Kidney (tissue), 14 donors: ENCODE data around the gene RBMS3. TPM values are rescaled to one million over a fixed set of nuclear protein-coding genes. Genes with fewer than 3 reads are reported as not detected.
A peak's percentile ranks its signal among the peaks of the same experiment; 100 is the strongest.

Source experiments
- DNase-seq, 5 donors: peaks; one replicate each; pipeline ENCODE4 v3.0.0-alpha.2; 2013 to 2020
- FAIRE-seq: peaks from 2 replicates; lab custom pipeline; 2012; peaks lifted over from hg19 to GRCh38; lab: Jason Lieb, UNC
- H3K27ac ChIP-seq, 2 donors: one replicate each; pipeline ENCODE4 v1.7.0; 2013; ENCODE audit warnings: low read depth in 2 of 2, low read length in 2 of 2, inconsistent platforms in 1 of 2
- H3K27me3 ChIP-seq: one replicate; pipeline ENCODE4 v1.7.1; 2013; ENCODE audit warnings: low read length, inconsistent platforms; ENCODE audit not compliant: control insufficient read depth, insufficient read depth
- H3K36me3 ChIP-seq, 3 donors: one replicate each; pipeline versions ENCODE4 v1.7.0 to v1.7.1; 2013; ENCODE audit warnings: low read length in 3 of 3, control low read depth in 1 of 3, inconsistent platforms in 1 of 3; ENCODE audit not compliant: insufficient read depth in 3 of 3, control insufficient read depth in 2 of 3
- H3K4me1 ChIP-seq, 3 donors: one replicate each; pipeline versions ENCODE4 v1.7.0 to v1.7.1; 2013; ENCODE audit warnings: low read length in 3 of 3, inconsistent platforms in 1 of 3, low read depth in 1 of 3; ENCODE audit not compliant: control insufficient read depth in 2 of 3, insufficient read depth in 2 of 3
- H3K4me3 ChIP-seq, 3 donors: one replicate each; pipeline versions ENCODE4 v1.7.0 to v1.8.1; 2013; ENCODE audit warnings: low read length in 3 of 3, control low read depth in 1 of 3, inconsistent platforms in 1 of 3
- H3K9ac ChIP-seq, 3 donors: one replicate each; pipeline versions ENCODE4 v1.7.0 to v1.7.1; 2013; ENCODE audit warnings: low read length in 3 of 3, control low read depth in 1 of 3, inconsistent platforms in 1 of 3
- H3K9me3 ChIP-seq, 3 donors: one replicate each; pipeline versions ENCODE4 v1.7.0 to v1.7.1; 2013; ENCODE audit warnings: low read length in 3 of 3, control low read depth in 1 of 3, inconsistent platforms in 1 of 3; ENCODE audit not compliant: control insufficient read depth in 2 of 3, insufficient read depth in 1 of 3
- CTCF ChIP-seq: IDR thresholded peaks from 3 replicates; pipeline ENCODE4 v1.5.1; 2012; ENCODE audit warnings: mild to moderate bottlenecking, moderate library complexity, borderline replicate concordance; ENCODE audit not compliant: insufficient read depth; ENCODE audit errors: extremely low read depth
- intact Hi-C: fragments of 100-400 bp; cut with DNase I; formaldehyde crosslinking; loops from one replicate; pipeline ENCODE4 v1.11.1; 2022
- polyA plus RNA-seq: library from polyadenylated mRNA; stranded (reverse); fragments of 350-450 nt; fragmentation: Illumina TruSeq; extraction: RNeasy Lipid Tissue Mini Kit (QIAGEN cat#74804); gene quantifications from one replicate; pipeline ENCODE4 v1.2.3, GENCODE V29; 2014; ENCODE audit warnings: low read depth, low replicate concordance; ENCODE audit not compliant: insufficient read depth
- total RNA-seq: library from RNA; stranded (reverse); fragmentation: NEBNext Ultra II Directional; extraction: Animal tissue kit (Norgen Biotek cat#: 25700); gene quantifications from one replicate; pipeline ENCODE4 v1.2.1, GENCODE V29; 2021
- donor health status: control.
- donor health status: control.
- donor health status: control.
- donor health status: control.
- donor health status: control.
- donor health status: DM: yes; HTN: yes; CAD: no.
- donor health status: Normal renal cell carcinoma (clear cell type).

The RBMS3 gene
- total and polyA plus RNA-seq, 2 donors from 2014 or later = 3.2 to 48.8 TPM

- Histone ChIP-seq H3K4me3 (no peak overlapping the region), H3K9ac (no peak overlapping the region), H3K9me3 (no peaks in the 10 kb centered on the region), H3K27ac (no peak overlapping the region), H3K36me3 (no peaks in the 10 kb centered on the region), H3K4me1 (no peaks in the 10 kb centered on the region), H3K27me3 (no peaks in the 10 kb centered on the region)
- intact Hi-C loops = no loop called here
- TF ChIP-seq CTCF = no peak
- no peak for DNase-seq
- FAIRE-seq = no peak
These were observed 134.8 kb downstream of the RBMS3 start for GRCh38 chr3:29415482-29416223.

- no peaks in the 10 kb centered on the region for H3K9me3 ChIP-seq
- H3K4me1 ChIP-seq = no peaks in the 10 kb centered on the region
- no peaks in the 10 kb centered on the region for H3K36me3 ChIP-seq
- FAIRE-seq = no peak
- no peak for TF ChIP-seq CTCF
- H3K27ac ChIP-seq = no peak overlapping the region
- H3K4me3 ChIP-seq = no peak overlapping the region
- no peak overlapping the region for H3K9ac ChIP-seq
- no peak for DNase-seq
- H3K27me3 ChIP-seq = no peaks in the 10 kb centered on the region
- intact Hi-C loops = no loop called here
These were observed 135.6 kb downstream of the RBMS3 start for GRCh38 chr3:29416514-29416913.

GRCh38 chr3:29420106-29420505, 139.2 kb downstream of the RBMS3 start:
- intact Hi-C loops = no loop called here
- DNase-seq = no peak
- no peak for FAIRE-seq
- Histone ChIP-seq H3K27ac (peak overlapping the region in 1 of 2 donors; percentile 14), H3K4me1 (no peaks in the 10 kb centered on the region), H3K36me3 (no peaks in the 10 kb centered on the region), H3K9ac (no peak overlapping the region), H3K9me3 (no peaks in the 10 kb centered on the region), H3K4me3 (no peak overlapping the region), H3K27me3 (no peaks in the 10 kb centered on the region)
- TF ChIP-seq CTCF = no peak
